Hematopoietic multipotent progenitor cell treated with erythropoietin and hydrocortisone succinate and interleukin-3 and kit ligand, for 6 days (in vitro differentiated cells): ENCODE data around the gene ZNRD2.
A peak's percentile ranks its signal among the peaks of the same experiment; 100 is the strongest.

Experiments
- DNase-seq: peaks from one replicate; pipeline ENCODE4 v3.0.0-alpha.2; 2015

ZNRD2 gene

DNA sequence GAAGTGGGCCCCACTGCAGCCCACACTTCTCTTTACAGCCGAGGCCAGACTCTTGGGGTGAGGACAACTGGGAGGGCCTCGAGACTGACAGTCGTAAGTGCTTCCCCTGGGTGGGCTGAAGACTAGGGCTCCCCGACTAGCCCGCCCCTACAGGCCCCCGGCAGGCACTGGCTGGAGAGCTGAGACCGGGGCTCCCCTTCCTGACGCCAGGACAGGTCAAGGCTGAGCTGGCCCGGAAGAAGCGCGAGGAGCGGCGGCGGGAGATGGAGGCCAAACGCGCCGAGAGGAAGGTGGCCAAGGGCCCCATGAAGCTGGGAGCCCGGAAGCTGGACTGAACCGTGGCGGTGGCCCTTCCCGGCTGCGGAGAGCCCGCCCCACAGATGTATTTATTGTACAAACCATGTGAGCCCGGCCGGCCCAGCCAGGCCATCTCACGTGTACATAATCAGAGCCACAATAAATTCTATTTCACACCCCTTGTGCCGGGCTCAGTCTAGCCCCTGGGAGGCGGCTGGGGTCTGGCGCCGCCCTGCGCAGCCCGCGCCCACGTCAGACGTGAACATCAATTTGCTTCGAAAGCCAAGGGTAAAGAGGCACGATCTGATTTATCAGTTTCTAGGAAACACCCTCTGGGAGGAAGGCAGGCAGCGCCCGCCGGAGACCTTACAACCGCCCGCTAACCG, 31.9 kb upstream of the ZNRD2 start:
- no peak for DNase-seq

DNA sequence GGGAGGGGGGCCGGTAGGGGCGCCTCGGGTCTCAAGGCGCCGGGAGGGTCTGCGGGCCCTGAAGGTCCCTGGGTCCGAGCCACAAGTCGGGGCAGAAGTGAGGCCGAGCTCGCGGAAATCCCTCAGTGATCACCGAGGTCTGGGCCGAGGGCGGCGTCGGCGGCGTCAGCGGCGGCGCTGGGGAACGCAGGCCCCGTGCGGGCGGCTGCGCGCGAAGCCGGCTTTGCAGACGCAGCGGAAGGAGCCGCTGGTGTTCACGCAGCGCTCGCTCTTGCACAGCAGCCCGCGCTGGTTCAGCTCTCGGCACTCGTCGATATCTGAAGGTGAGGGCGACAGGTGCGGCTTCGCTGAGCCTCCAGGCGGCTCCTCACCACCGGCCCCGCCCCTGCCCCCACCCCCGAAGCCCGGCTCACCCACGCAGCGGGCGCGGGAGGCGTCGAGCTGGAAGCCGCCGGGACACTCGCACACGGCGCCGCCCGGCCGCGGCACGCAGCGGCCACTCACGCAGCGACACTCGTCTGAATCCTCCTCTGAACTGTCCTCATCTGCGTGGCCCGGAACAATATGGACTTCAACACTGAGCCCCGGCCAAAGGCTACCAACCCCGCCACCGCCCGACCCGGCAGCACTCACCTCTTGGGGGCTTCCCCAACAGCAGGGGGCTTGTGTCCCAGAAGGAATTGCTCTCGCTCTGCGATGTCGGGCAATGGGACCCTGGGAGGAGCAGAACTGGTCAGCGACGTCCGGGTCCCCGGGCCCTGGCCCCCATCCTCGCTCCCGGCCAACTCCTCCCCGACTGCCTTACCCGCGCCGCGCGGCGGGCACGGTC, 31.1 kb upstream of the ZNRD2 start:
- no peak for DNase-seq

DNA sequence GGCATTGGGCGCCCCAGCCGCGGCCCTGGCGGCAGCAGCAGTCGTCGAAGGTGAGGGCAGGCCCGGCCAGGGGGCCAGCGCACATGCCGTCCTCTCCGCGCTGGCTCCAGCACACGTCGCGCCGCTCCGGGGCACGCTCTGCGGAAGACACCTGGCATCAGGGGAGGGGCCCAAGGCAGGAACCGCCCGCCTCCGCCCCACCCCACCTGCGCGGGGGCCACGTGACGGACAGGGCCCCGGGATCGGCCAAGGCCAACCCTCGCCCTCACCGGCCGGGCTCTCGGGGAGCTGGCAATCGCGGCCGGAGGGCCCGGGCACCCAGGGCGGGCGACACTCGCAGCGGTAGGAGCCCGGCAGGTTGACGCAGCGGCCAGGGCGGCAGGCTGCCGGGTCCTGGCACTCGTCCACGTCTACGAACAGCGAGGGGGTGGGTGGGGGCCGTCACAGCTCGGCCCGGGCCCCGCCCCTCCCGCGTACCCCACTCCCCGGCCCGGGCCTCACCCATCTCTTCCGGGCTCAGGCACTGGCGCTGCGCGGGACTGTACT, 30.5 kb upstream of the ZNRD2 start:
- peak; percentile 89 for DNase-seq

GRCh38 chr11:65540290-65541092, 29.8 kb upstream of the ZNRD2 start:
- DNase-seq: peak; percentile 92

GRCh38 chr11:65541093-65541982, 28.9 kb upstream of the ZNRD2 start:
- no peak for DNase-seq

DNA sequence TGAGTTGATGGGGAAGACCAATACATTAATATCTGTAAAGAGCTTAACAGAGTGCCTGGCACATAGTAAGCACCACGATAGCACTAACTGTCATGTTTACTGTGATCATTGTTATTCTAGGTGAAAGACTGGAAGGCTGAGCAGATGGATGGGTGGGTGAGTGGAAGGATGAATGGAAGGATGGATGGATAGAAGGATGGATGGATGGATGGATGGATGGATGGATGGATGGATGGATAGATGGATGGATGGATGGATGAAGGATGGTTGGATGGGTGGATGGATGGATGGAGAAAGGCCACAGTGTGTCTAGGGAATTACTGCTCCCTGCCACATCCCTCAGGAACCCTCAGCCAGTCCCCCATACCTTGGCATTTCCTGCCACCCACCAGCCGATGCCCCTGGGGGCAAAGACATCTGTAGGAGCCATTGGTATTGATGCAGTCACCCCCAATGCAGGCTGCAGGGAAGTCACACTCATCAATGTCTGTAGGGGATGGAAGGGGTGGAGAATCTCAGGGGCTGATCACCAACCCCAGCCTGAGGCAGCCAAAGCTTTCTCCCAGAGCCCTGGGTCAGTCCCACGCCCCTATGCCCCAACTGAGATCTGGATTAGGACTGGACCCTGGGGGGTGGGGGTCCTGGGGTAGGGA, 27.4 kb upstream of the ZNRD2 start:
- DNase-seq: no peak

GRCh38 chr11:65545853-65546216, 24.4 kb upstream of the ZNRD2 start:
- no peak for DNase-seq

- peak; percentile 95 for DNase-seq
Measured at GRCh38 chr11:65546217-65546958, 23.9 kb upstream of the ZNRD2 start.

DNA sequence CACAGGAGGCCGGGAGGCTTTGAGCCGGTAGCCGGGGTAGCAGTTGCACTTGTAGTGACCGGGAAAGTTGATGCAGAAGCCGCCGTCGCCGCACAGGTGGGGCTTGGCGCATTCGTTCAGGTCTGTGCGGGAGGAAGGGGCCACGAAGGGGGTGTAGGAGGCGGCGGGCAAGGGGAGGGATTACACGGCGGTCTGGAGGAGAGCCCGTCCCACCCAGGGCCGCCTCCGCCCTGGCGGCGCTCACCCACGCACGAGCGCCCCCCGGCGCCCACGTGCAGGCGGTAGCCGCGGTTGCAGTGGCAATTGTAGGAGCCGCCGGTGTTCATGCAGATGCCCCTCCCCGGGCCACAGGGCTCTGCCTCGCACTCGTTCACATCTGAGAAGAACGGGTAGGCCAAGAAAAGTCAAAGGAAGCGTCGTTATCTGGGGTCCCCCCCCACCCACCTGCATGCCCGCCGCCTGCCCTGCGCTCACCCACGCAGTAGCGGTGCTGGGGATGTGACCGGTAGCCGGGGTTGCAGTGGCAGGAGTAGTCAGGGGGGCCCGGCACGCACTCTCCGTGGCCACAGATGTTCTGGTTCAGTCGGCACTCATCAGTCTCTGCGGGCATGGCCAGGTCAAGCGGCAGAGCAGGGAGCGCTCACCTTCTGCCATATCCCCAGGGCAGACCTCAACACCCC, 22.7 kb upstream of the ZNRD2 start:
- no peak for DNase-seq

DNA sequence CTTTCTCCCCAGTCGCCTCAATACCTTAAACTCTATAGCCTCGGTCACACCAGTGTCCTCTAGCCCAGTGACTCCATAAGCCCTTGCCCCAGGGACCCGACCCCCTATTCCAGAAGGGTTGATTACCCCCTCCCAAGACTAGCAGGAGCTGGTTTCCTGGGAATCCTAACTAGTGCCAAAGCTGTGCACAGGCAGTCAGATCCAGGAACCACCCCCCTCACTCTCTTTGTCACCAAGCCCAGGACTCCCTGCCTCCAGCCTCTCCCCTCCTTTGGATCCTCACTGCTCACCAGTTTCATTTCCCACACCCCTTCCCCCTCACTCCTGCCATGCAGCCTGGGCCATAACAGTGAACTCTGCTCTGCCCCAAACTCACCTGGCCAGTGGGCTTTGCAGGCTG, 21.9 kb upstream of the ZNRD2 start:
- DNase-seq: no peak

GRCh38 chr11:65549096-65549495, 21.2 kb upstream of the ZNRD2 start:
- no peak for DNase-seq

DNA sequence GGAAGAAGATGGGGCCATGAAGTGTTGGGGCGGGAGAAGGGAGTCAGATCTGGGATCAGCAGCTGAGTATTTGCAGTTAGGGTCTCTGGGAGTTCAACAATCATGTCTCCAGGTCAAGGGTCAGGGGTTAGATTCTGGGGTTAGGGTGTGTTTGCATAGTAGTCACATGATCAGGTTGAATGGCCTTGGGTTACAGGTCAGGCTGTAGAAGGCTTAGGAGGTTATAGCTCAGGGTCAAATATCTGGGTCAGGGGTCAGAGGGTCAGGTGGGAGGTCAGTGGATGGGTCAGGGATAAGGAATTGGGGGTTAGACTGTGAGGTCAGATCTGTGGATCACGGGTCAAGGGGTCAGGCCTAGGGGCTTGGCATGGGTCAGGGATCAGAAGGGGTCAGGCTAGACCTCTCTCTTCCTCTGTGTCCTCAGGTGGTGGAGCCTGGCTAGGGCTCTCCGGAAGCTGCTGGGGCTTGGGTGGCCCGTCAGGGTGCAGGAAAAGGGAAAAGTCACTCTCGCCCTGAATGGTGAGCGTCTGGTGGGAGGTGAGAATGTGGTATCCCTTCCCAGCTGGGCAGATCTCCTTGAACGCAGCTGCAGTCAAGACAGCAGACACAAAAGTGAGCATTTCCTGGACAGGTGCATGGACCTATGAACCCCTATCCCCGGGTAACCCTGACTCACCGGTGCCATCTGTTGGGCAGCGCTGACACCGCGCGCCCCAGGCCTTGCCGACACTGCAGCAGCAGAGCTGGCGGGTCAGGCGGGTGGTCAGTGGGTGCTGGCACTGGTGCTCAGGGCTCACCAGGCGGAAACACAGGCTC, 18.5 kb upstream of the ZNRD2 start:
- peak; percentile 79 for DNase-seq

DNA sequence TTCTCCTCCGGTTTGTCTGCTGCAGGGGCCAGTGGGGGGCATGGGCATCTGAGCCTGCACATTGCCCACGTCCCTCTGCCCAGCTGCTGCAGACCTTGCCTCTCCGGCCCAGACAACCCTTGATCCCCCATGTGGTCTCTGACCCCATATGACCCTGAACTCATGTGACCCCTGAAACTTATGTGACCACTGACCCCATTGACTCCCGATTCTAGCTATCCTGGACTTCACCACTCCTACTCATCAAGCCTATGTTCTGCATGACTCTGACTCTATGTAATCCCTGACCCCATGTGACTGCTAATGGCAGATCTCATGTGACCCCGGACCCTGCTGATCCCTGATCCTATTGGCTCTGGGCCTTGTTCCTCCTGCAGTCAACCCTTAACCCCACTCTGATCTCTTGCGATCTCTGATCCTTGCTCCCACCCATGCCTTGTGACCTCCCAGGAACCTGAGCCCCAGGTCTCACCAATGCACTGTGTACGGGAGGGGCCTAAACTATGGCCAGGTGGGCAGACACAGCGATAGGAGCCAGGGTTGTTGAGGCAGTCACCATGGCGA, 17.8 kb upstream of the ZNRD2 start:
- DNase-seq: no peak

DNA sequence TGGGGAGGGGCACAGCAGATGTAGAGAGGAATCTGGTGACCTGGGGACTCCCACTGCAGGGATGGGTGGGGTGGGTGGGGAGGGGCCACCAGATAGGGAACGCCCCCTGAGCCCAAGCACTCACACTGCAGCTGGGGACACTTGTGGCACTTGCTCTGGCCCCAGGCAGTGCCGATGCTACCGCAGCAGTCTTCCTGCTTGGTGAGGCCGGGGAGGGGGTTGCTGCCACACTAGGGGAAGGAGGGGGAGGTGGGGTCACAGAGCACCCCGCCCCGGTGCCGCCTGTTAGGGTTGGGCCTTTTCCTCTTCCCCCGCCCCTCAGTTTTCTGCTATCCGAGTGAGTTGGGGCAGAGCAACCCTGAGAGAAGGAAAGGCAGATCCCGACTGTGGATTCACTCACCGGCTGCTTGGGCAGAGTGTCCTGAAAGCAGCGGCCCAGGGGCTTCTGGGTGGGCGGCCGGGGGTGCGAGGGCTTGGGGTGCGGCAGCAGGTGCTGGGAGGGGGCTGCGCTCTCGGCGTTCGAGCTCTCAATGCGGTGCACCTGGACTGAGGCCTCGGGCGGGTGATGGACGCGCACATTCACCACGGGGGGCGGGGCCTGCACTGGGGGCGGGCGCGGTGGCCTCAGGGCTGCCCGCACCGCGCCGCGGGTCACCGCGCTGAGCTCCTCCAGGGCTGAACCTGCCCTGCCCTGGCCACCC, 16.8 kb upstream of the ZNRD2 start:
- peak; percentile 84 for DNase-seq

- DNase-seq: no peak
Measured at GRCh38 chr11:65554057-65554818, 16.0 kb upstream of the ZNRD2 start.

GRCh38 chr11:65554842-65555430, 15.3 kb upstream of the ZNRD2 start:
- DNase-seq: no peak

DNA sequence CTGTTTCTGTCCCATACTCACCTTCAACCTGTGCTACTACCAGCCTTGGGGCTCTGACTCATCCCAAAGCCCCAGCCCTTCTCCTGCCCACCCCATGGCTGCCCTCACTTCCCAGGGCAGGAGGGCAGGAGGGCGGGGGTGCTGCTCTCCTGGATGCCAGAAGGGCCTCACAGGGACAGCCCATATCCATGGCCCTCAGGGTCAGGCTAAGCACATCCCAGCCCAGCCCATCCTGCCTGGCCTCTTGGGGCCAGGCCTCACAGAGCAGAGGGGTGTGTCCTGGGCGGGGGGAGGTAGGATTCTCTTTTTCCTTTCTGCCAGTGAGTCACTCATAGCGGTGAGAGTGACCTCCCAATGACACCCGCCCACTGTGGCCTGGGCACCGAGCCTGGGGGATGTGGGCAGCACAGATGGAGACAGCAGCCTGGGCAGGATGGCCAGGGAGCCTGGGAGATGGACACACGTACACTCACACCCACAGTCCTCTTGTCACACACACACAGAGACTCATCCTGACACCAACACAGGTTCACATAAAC, 14.5 kb upstream of the ZNRD2 start:
- DNase-seq: peak; percentile 57
